Measurements from ENCODE around the gene CLDN16.

CLDN16 gene

DNA sequence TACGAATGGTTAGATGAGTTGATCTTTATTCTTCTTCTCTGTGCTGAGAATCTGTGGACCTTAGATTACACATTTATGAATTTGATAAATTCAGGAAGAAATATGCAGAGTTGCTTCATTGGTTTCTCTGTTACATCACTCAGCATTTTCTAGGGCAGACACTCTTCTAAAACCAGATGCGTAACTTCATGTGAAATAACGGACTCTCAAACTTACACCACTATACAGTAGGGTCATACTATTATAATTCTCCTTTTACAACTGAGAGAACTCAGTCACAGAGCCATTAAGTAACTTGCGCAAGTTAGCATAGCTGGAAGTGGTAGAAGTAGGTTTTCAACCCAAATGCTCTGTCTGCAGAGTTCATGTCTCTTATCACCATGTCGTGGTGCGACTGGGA, 56.0 kb downstream of the CLDN16 start:
- DNase-seq = no peak

DNA sequence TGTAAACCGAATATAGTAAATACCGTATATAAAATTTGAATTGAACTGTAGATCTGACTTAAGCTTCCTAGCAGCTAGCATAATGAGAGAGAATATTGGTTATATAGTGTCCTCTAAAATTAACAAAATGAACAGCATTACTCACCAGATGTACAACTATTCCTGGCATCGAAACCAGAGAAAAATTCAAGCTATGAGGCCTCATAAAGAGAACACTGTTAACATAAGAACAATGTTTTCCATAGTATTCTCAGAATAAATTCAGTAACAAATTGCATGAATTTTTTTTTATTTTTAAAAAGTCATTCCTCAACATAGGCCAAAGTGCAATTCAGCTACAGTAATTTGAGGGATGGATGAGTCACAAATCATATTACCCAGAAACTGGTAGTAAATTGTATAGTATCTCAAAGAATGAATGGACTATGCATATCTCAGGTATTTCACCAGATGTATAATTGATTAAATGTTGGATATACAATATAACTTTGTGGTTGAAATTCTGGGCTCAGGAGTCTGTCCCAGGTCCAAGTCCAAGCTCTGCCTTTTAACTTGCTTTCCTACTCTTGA, 56.7 kb downstream of the CLDN16 start:
- DNase-seq = no peak

DNA sequence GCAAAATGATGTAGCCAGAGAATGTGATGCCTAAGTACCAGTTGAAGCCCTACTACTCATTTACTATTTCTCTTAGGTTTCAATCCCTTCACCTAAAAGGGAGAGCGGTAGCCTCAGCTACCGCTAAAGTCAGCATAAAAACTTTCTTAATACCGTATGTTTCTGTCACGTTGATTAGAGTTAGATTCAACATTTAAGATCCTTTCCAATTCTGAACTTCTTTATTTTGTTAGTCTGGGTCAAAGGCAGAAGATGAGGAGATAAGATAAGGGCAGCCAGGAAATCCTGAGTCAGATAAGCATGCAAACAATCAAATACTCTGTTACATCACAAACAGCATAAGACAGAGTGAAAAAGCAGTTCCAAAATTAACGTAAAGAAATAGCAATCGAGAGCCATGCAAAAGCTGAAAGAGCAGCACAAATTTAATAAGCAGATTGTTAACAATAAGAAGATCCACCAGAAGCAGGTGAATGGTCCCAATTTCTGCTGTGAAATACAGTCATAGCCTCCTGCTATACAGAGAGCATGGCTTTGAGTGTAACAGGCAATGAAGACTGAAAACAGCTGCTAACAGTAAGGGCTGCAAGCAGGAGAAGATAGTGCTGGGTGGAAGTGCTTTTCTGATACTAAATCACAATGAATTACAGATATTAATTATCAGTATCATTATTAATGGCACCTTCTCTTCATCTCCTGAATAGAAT, 58.8 kb downstream of the CLDN16 start:
- no peak for DNase-seq

DNA sequence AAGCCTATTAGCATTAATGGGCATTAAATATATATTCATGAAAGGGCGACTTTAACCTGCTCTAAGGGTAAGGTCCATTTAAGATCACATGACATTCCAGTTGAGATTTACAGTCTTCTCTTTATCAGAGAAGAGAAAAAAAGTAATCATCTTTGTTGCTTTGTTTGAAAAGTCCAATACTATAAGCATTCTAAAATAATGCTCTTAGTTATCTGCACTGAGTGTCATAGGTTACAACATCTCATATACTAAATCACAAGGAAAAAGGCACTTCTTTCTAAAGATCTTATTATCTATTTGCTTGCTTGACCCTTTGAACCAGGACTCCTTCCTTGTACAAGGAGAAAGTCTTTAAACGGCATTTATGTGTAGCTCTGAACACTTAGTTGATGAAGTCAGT, 60.3 kb downstream of the CLDN16 start:
- DNase-seq = no peak

DNA sequence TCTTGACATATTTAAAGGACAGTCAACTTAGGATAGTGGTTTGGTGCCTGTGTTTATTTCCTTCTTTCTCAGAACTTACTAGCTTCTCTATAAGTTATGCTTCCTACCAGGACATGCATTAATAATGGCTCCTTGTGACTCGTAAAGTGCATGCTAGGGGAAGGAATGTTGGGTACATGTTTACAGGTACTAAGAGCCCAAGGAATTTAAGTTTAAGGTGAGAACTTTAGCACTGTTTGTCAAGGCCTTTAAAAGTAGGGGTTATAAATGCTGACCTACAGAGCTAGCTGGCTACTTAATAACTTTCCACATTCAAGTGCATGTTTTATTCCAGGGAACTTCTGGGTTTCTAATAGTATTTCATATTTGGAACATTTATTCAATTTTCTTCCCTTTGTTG, 61.8 kb downstream of the CLDN16 start, which contains the start of gene TMEM207:
TMEM207 (minus strand) TSS at position 101 of the 400 bp plus-strand sequence; CDS start at position 9, 92 bp downstream.
- no peak for DNase-seq

DNA sequence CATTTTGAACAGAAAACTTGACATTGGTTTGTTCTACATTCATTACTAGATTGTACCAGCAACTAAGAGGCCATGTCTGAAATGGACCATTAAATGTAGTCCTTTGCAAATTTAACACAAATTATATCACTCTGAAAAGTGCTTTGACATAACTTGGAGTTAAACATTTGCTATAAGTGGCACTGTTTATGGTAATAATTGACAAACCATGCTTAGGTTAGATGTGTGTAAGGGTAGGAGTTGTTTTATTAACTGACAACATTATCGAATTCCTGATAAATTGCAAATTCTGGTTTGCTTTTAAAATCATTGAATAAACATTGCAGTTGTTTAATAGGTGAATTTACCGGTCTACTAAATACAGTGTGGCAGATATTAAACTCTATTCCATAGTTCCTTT, 67.9 kb downstream of the CLDN16 start:
- DNase-seq = no peak

DNA sequence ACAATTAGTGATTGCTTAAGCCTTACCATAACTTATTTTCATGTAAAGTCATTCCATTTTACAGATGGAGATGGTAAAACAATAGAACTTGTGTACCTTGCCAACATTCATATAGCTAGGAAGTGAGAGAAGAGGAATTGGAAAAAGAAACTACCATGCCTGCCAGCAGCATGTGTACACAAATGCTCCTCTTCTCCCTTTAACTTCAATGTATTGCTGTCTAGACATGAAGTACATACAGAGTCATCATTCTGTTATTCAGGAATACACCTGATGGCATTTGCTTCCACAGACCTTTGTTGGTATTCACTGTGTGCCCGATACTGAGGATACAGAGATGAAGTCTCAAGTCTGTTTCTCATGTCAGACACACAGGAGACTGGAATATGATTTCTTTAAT, 68.8 kb downstream of the CLDN16 start:
- DNase-seq = no peak

DNA sequence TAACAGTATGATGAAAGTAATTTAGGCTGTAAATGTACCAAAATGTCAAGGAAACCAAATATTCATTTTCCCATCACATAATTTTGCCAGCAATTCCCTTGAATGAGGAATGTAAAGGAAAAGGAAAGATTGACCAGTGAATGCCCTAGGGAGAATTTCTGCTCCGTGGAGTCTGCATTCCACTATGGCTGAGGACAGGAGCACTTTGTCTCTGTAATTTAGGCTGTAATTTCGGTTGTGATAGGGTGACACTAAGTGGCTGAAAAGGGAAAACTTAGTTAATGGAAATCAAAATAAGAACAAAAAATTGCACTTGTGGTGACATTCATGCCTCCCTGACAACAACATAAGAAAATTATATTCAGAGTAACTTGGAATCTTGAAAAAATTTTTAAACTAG, 70.1 kb downstream of the CLDN16 start:
- no peak for DNase-seq
